HL-60 (cell line): ENCODE data around the gene DACT2.

Experiments used
- DNase-seq, 2 experiments: peaks; one replicate each; pipeline ENCODE4 v3.0.0-alpha.2; 2010 to 2020; ENCODE audit warnings: low read depth in 1 of 2, low spot score in 1 of 2
- H3K27ac ChIP-seq: fragments of 250-450 bp; sonication (Bioruptor Pico); replicated peaks from 2 replicates; pipeline ENCODE4 v1.5.1; 2020; ENCODE audit warnings: mild to moderate bottlenecking, moderate library complexity
- H3K27me3 ChIP-seq: fragments of 250-450 bp; sonication (Bioruptor Pico); 2 replicates; pipeline ENCODE4 v1.5.1; 2021; ENCODE audit warnings: mild to moderate bottlenecking, moderate library complexity; ENCODE audit not compliant: insufficient read depth, poor library complexity, severe bottlenecking
- H3K4me3 ChIP-seq: replicated peaks from 2 replicates; pipeline ENCODE4 v1.5.1; 2011; ENCODE audit warnings: mild to moderate bottlenecking, control low read depth, low read length; ENCODE audit not compliant: insufficient read depth
- GABPA ChIP-seq: IDR thresholded peaks from 2 replicates; pipeline ENCODE4 v1.6.1; 2012; ENCODE audit warnings: low read depth
- POLR2AphosphoS5 ChIP-seq: IDR thresholded peaks from 2 replicates; pipeline ENCODE4 v1.6.1; 2012; ENCODE audit warnings: low read depth
- SPI1 ChIP-seq: IDR thresholded peaks from 2 replicates; pipeline ENCODE4 v1.6.1; 2012; ENCODE audit warnings: low read depth, mild to moderate bottlenecking, borderline replicate concordance
- TF ChIP-seq, protein P1 (sequence below): IDR thresholded peaks from 2 replicates; pipeline ENCODE4 v1.6.1; 2012; ENCODE audit warnings: low read depth; ENCODE audit not compliant: insufficient replicate concordance
- TF ChIP-seq, protein P2 (sequence below): IDR thresholded peaks from one replicate; pipeline ENCODE4 v1.5.1; 2011; ENCODE audit warnings: low read length, control low read depth, inconsistent platforms; ENCODE audit not compliant: insufficient read depth

Gene DACT2

DNA sequence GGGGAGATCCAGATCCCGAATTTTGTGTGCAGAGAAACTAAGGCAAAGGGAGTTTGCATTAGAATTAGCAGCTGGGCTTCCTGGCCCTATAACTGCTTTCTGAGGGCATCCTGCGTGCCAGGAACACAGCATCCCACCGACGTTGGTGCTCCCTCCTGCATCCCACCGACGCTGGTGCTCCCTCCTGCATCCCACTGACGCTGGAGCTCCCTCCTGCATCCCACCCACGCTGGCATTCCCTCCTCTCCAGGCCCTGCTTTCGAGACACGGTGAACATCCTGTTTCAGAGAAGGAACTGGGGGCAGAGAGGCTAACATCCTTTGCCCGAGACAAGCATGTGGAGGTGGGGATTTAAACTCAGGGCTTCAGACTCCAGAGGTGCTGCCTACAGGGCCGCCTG, 44.4 kb downstream of the DACT2 start:
- H3K27ac ChIP-seq = no peak overlapping the region
- no peak overlapping the region for H3K4me3 ChIP-seq
- TF ChIP-seq, protein P1, sequence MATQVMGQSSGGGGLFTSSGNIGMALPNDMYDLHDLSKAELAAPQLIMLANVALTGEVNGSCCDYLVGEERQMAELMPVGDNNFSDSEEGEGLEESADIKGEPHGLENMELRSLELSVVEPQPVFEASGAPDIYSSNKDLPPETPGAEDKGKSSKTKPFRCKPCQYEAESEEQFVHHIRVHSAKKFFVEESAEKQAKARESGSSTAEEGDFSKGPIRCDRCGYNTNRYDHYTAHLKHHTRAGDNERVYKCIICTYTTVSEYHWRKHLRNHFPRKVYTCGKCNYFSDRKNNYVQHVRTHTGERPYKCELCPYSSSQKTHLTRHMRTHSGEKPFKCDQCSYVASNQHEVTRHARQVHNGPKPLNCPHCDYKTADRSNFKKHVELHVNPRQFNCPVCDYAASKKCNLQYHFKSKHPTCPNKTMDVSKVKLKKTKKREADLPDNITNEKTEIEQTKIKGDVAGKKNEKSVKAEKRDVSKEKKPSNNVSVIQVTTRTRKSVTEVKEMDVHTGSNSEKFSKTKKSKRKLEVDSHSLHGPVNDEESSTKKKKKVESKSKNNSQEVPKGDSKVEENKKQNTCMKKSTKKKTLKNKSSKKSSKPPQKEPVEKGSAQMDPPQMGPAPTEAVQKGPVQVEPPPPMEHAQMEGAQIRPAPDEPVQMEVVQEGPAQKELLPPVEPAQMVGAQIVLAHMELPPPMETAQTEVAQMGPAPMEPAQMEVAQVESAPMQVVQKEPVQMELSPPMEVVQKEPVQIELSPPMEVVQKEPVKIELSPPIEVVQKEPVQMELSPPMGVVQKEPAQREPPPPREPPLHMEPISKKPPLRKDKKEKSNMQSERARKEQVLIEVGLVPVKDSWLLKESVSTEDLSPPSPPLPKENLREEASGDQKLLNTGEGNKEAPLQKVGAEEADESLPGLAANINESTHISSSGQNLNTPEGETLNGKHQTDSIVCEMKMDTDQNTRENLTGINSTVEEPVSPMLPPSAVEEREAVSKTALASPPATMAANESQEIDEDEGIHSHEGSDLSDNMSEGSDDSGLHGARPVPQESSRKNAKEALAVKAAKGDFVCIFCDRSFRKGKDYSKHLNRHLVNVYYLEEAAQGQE = no peak
- TF ChIP-seq GABPA (no peak), SPI1 (no peak)
- TF ChIP-seq, protein P2, sequence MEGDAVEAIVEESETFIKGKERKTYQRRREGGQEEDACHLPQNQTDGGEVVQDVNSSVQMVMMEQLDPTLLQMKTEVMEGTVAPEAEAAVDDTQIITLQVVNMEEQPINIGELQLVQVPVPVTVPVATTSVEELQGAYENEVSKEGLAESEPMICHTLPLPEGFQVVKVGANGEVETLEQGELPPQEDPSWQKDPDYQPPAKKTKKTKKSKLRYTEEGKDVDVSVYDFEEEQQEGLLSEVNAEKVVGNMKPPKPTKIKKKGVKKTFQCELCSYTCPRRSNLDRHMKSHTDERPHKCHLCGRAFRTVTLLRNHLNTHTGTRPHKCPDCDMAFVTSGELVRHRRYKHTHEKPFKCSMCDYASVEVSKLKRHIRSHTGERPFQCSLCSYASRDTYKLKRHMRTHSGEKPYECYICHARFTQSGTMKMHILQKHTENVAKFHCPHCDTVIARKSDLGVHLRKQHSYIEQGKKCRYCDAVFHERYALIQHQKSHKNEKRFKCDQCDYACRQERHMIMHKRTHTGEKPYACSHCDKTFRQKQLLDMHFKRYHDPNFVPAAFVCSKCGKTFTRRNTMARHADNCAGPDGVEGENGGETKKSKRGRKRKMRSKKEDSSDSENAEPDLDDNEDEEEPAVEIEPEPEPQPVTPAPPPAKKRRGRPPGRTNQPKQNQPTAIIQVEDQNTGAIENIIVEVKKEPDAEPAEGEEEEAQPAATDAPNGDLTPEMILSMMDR = no peak
- H3K27me3 ChIP-seq = no peaks in the 10 kb centered on the region
- DNase-seq = no peak

DNA sequence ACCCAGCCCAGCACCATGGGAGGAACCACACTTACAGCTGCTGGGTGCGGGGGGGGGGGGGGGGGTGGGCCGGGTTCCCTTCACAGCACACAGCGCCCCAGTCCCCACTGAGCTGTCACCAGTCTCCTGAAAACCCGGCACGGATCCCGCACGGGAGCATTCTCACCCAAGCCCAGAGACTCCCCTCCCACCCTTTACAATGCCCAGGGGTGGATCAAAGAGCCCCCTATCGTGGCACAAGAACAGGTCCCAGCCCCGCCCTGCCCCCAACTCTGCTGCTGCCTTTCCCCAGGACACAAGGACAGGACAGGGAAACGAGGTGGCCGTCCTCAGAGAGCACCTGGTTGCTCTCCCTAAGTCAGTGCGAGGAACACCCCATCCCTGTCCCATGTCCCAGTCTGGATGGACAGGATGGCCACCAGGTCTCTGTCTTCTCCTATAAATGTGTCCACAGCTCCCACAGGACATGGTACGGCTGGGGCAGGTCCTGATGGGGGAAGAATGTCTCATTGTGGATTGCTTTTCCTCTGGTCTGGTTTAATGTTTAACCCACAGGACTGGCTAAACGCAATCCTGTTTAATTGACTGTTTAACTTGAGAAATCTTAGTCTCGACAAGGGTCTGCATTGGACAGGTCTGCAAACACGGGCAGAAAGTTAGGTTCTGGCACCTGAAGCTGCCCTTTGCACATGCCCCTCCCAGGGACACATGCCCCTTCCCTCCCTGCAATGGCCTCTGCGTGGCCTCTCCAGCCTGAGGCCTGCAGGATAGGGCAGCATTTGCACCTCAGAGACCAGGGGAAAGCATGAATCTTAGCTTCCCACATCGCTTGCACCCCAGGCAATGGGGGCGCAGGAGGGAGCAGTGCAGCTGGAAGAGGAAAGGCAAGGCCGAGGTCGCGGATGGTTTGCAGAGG, 45.3 kb downstream of the DACT2 start:
- TF ChIP-seq, protein P1 = no peak
- no peak for TF ChIP-seq GABPA
- no peak for TF ChIP-seq SPI1
- no peak for TF ChIP-seq POLR2AphosphoS5
- TF ChIP-seq, protein P2 = no peak
- H3K4me3 ChIP-seq = no peak overlapping the region
- DNase-seq = no peak

DNA sequence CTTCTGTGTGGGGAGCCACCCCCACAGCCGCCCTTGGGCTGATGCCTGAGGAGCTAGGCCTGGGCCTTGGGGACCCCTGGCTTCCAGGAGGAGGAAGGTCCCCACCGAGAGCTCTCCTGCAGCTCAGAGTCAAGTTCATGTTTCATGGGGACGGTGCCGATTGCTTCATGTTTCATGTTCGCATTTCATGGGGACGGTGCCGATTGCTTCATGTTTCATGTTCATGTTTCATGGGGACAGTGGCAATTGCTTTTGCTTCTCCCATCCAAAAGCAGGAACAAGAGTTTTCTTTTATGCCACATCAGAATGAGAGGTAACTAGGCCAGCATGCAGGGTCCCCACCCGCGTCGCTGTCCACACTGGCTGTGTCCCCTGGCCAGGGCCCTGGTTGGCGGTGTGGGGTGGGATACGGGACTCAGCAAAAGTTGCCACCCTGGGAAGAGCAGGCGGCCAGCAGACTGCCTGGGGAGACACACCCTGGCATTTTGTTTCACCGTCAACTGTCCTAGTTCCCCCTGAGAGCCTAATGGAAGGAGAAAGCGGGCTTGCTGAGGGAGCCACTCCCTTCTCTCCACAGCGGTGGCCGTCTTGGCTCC, 46.0 kb downstream of the DACT2 start:
- Histone ChIP-seq H3K27me3 (no peaks in the 10 kb centered on the region), H3K27ac (no peak overlapping the region), H3K4me3 (no peak overlapping the region)
- TF ChIP-seq, protein P1 = no peak
- TF ChIP-seq SPI1 (no peak), POLR2AphosphoS5 (no peak), GABPA (no peak)
- TF ChIP-seq, protein P2 = no peak
- no peak for DNase-seq

More for the DNA sequence above, 45.3 kb downstream of the DACT2 start:
- no peak overlapping the region for H3K27ac ChIP-seq
- H3K27me3 ChIP-seq = no peaks in the 10 kb centered on the region
